HCT116 (cell line): Measurements from ENCODE around the gene RFC1. TPM values are rescaled to one million over a fixed set of nuclear protein-coding genes. Genes with fewer than 3 reads are reported as not detected.

Experiments
- ATAC-seq: fragments of 200-7000 bp; cut with Tn5 transposase; 2 replicates; pipeline ENCODE4 v1.9.1; 2020; ENCODE audit warnings: mild to moderate bottlenecking, moderate library complexity
- BruUV-seq: library from RNA; stranded (reverse); fragments of 400-500 nt; replicated peaks from 2 replicates; lab custom pipeline; 2021; lab: Mats Ljungman, UMichigan
- CTCF ChIA-PET: fragments of 300-600 bp; sonication (Branson Sonifier 250); formaldehyde crosslinking; loops from one replicate; lab custom pipeline; 2021; ENCODE audit warnings: antibody characterized with exemption; lab: Charles Lee
- POLR2A ChIA-PET: fragments of 300-600, 350-600 bp; sonication (Branson Sonifier 250); formaldehyde crosslinking; loops from one replicate; lab custom pipeline; 2021; ENCODE audit warnings: antibody characterized with exemption; lab: Charles Lee
- RAD21 ChIA-PET, 2 experiments: fragments of 300-600 bp; sonication (Branson Sonifier 250); formaldehyde crosslinking; loops; one replicate each; lab custom pipeline; 2023; ENCODE audit warnings: low total read pairs in 2 of 2; ENCODE audit not compliant: uncharacterized antibody in 2 of 2, unreplicated experiment in 2 of 2, low non-redundant PET in 1 of 2; lab: Charles Lee
- DNase-seq: peaks from one replicate; pipeline ENCODE4 v3.0.0-alpha.2; 2010; ENCODE audit warnings: low read depth, low spot score
- H2AFZ ChIP-seq: fragments of 200-600 bp; shearing (Covaris generic), sonication (generic); 2 replicates; pipeline ENCODE4 v1.6.1; 2017; ENCODE audit warnings: low read depth, mixed run types, mixed read lengths, antibody characterized with exemption, low read length; ENCODE audit not compliant: poor library complexity, severe bottlenecking
- H3K27ac ChIP-seq: 2 replicates; pipeline ENCODE4 v1.5.1; 2012; ENCODE audit warnings: low read depth, low read length
- H3K27me3 ChIP-seq: fragments of 200-600 bp; sonication (generic); 2 replicates; pipeline ENCODE4 v1.6.1; 2016; ENCODE audit warnings: mixed run types, low read length, mixed read lengths; ENCODE audit not compliant: insufficient read depth
- H3K36me3 ChIP-seq, 2 experiments: fragments of 200-500 bp in 1 of 2; fragments of 200-600 bp in 1 of 2; sonication (Bioruptor generic) in 1 of 2; sonication (generic) in 1 of 2; 2 replicates each; pipeline versions ENCODE4 v1.5.1 to v1.6.1; 2014 to 2016; ENCODE audit warnings: low read length in 2 of 2, inconsistent platforms in 1 of 2, mixed read lengths in 1 of 2, mixed run types in 1 of 2; ENCODE audit not compliant: insufficient read depth in 2 of 2, control insufficient read depth in 1 of 2
- H3K4me1 ChIP-seq, 2 experiments: fragments of 200-600 bp in 1 of 2; sonication (generic) in 1 of 2; 2 replicates each; pipeline versions ENCODE4 v1.5.1 to v1.6.1; 2012 to 2017; ENCODE audit warnings: low read length in 2 of 2, inconsistent platforms in 1 of 2, mild to moderate bottlenecking in 1 of 2, mixed read lengths in 1 of 2, mixed run types in 1 of 2, moderate library complexity in 1 of 2; ENCODE audit not compliant: insufficient read depth in 2 of 2, control insufficient read depth in 1 of 2
- H3K4me2 ChIP-seq: fragments of 200-600 bp; sonication (generic); 2 replicates; pipeline ENCODE4 v1.6.1; 2017; ENCODE audit warnings: mixed run types, low read length, mixed read lengths
- H3K4me3 ChIP-seq, 2 experiments: fragments of 200-600 bp in 1 of 2; sonication (generic) in 1 of 2; replicated peaks in 1 of 2; 2 replicates each; pipeline ENCODE4 v1.5.1; 2011 to 2016; ENCODE audit warnings: low read length in 2 of 2, control low read depth in 1 of 2, low read depth in 1 of 2, mild to moderate bottlenecking in 1 of 2, mixed read lengths in 1 of 2, mixed run types in 1 of 2
- H3K79me2 ChIP-seq: fragments of 200-600 bp; sonication (generic); 2 replicates; pipeline ENCODE4 v1.6.1; 2017; ENCODE audit warnings: mild to moderate bottlenecking, mixed run types, low read length, moderate library complexity, mixed read lengths; ENCODE audit not compliant: insufficient read depth
- H3K9ac ChIP-seq: fragments of 200-600 bp; sonication (generic); 2 replicates; pipeline ENCODE4 v1.6.1; 2016; ENCODE audit warnings: low read length, mixed read lengths
- H3K9me2 ChIP-seq: fragments of 200-600 bp; sonication (generic), shearing (Covaris generic); 2 replicates; pipeline ENCODE4 v1.6.1; 2017; ENCODE audit warnings: mixed run types, mild to moderate bottlenecking, moderate library complexity; ENCODE audit not compliant: insufficient read depth
- H3K9me3 ChIP-seq, 2 experiments: fragments of 200-500 bp in 1 of 2; fragments of 200-600 bp in 1 of 2; sonication (Bioruptor generic) in 1 of 2; sonication (generic) in 1 of 2; 2 replicates each; pipeline ENCODE4 v1.6.1; 2014 to 2017; ENCODE audit warnings: low read length in 2 of 2, mixed read lengths in 2 of 2, inconsistent platforms in 1 of 2, low read depth in 1 of 2, mild to moderate bottlenecking in 1 of 2, mixed run types in 1 of 2, moderate library complexity in 1 of 2; ENCODE audit not compliant: control insufficient read depth in 1 of 2, insufficient read depth in 1 of 2
- H4K20me1 ChIP-seq: fragments of 200-600 bp; sonication (generic), shearing (Covaris generic); 2 replicates; pipeline ENCODE4 v1.6.1; 2017; ENCODE audit warnings: mixed run types, mild to moderate bottlenecking, moderate library complexity; ENCODE audit not compliant: insufficient read depth
- CTCF ChIP-seq, 3 experiments: fragments of 200-600 bp in 1 of 3; sonication (generic) in 1 of 3; IDR thresholded peaks in 2 of 3; conservative IDR thresholded peaks in 1 of 3; 2 replicates each; pipeline ENCODE4 v1.5.1; 2012 to 2017; ENCODE audit warnings: low read depth in 2 of 3, low read length in 2 of 3, antibody characterized with exemption in 1 of 3, borderline replicate concordance in 1 of 3, control low read depth in 1 of 3, mild to moderate bottlenecking in 1 of 3, mixed read lengths in 1 of 3, mixed run types in 1 of 3, moderate library complexity in 1 of 3; ENCODE audit not compliant: insufficient read depth in 1 of 3
- ELF1 ChIP-seq: IDR thresholded peaks from 2 replicates; pipeline ENCODE4 v1.6.1; 2012; ENCODE audit warnings: low read depth, borderline replicate concordance
- EZH2 ChIP-seq: fragments of 200-600 bp; sonication (generic); IDR thresholded peaks from 2 replicates; pipeline ENCODE4 v1.6.1; 2017; ENCODE audit warnings: antibody characterized with exemption, mixed run types
- JUND ChIP-seq: IDR thresholded peaks from 2 replicates; pipeline ENCODE4 v1.6.1; 2012
- POLR2AphosphoS5 ChIP-seq: IDR thresholded peaks from 2 replicates; pipeline ENCODE4 v1.6.1; 2011; ENCODE audit warnings: mild to moderate bottlenecking, low read depth, low read length, moderate library complexity
- RAD21 ChIP-seq: IDR thresholded peaks from 2 replicates; pipeline ENCODE4 v1.6.1; 2012; ENCODE audit warnings: low read depth, mild to moderate bottlenecking
- SRF ChIP-seq: IDR thresholded peaks from 2 replicates; pipeline ENCODE4 v1.6.1; 2012; ENCODE audit warnings: low read depth
- TCF7L2 ChIP-seq: IDR thresholded peaks from 2 replicates; pipeline ENCODE4 v1.7.0; 2011; ENCODE audit warnings: borderline replicate concordance, inconsistent platforms; ENCODE audit not compliant: insufficient read depth, insufficient read length; ENCODE audit errors: extremely low read depth
- YY1 ChIP-seq: IDR thresholded peaks from 2 replicates; pipeline ENCODE4 v1.6.1; 2011; ENCODE audit warnings: low read length, low read depth, moderate library complexity, mild to moderate bottlenecking; ENCODE audit not compliant: insufficient replicate concordance; ENCODE audit errors: extremely low read depth
- intact Hi-C: fragments of 100-400 bp; cut with micrococcal nuclease; formaldehyde crosslinking; loops from 2 replicates; pipeline ENCODE4 v1.10.0; 2022
- total RNA-seq: library from RNA; stranded (reverse); gene quantifications from one replicate; pipeline ENCODE4 v1.2.1, GENCODE V29; 2021; ENCODE audit not compliant: unreplicated experiment
- TF ChIP-seq, protein P1 (sequence below): IDR thresholded peaks from 2 replicates; pipeline ENCODE4 v1.6.1; 2012; ENCODE audit warnings: low read depth
- TF ChIP-seq, protein P2 (sequence below): IDR thresholded peaks from 2 replicates; pipeline ENCODE4 v1.6.1; 2011; ENCODE audit warnings: mild to moderate bottlenecking, low read length, moderate library complexity; ENCODE audit not compliant: insufficient replicate concordance; ENCODE audit errors: extremely low read depth

Gene RFC1
- total RNA-seq, 1 experiment from 2014 or later: 52.3 TPM

DNA sequence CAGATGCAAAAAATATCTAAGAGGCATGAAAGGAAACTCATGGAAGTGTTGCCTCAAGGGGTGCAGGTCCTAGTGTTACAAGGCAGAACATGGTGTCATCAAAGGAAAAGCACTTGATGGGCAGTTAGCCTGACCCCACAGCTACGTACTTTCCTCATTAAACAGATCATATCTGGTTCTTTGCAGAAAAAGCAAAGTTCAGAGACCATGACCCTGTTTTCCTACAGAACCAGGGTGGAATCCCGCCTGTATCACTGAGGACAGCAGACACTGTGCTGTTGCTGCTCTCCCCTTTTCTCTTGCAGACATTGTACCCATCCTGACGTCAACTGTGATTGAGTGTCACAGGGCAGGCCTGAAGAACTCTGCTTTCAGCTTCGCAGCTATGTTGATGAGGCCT is 91.7 kb downstream of the RFC1 start:
- no peaks in the 10 kb centered on the region for H3K4me1 ChIP-seq
- no peak overlapping the region for H3K4me3 ChIP-seq
- H3K27me3 ChIP-seq: no peaks in the 10 kb centered on the region
- CTCF ChIA-PET: no interaction called here
- no peak overlapping the region for H3K27ac ChIP-seq
- H2AFZ ChIP-seq: no peak overlapping the region
- H3K9ac ChIP-seq: no peak overlapping the region
- DNase-seq (no peak), ATAC-seq (no peak)
- BruUV-seq: no TSS peak
- 0 out of 4 replicates have a peak, but pooled peaks cover 0 to 3% of the 10 kb centered on the region in 2 experiments for H3K36me3 ChIP-seq
- H3K9me3 ChIP-seq: no peaks in the 10 kb centered on the region
- no peaks in the 10 kb centered on the region for H4K20me1 ChIP-seq
- no peaks in the 10 kb centered on the region for H3K9me2 ChIP-seq
- RAD21 ChIA-PET: no interaction called here
- POLR2A ChIA-PET: no interaction called here
- H3K79me2 ChIP-seq: no peaks in the 10 kb centered on the region
- no peak for TF ChIP-seq POLR2AphosphoS5
- TF ChIP-seq, protein P1, sequence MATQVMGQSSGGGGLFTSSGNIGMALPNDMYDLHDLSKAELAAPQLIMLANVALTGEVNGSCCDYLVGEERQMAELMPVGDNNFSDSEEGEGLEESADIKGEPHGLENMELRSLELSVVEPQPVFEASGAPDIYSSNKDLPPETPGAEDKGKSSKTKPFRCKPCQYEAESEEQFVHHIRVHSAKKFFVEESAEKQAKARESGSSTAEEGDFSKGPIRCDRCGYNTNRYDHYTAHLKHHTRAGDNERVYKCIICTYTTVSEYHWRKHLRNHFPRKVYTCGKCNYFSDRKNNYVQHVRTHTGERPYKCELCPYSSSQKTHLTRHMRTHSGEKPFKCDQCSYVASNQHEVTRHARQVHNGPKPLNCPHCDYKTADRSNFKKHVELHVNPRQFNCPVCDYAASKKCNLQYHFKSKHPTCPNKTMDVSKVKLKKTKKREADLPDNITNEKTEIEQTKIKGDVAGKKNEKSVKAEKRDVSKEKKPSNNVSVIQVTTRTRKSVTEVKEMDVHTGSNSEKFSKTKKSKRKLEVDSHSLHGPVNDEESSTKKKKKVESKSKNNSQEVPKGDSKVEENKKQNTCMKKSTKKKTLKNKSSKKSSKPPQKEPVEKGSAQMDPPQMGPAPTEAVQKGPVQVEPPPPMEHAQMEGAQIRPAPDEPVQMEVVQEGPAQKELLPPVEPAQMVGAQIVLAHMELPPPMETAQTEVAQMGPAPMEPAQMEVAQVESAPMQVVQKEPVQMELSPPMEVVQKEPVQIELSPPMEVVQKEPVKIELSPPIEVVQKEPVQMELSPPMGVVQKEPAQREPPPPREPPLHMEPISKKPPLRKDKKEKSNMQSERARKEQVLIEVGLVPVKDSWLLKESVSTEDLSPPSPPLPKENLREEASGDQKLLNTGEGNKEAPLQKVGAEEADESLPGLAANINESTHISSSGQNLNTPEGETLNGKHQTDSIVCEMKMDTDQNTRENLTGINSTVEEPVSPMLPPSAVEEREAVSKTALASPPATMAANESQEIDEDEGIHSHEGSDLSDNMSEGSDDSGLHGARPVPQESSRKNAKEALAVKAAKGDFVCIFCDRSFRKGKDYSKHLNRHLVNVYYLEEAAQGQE: no peak
- no peak for TF ChIP-seq JUND
- TF ChIP-seq ELF1: no peak
- no peak for TF ChIP-seq RAD21
- TF ChIP-seq CTCF (IDR thresholded peaks at IDR 0.05 in 2 of 3, conservative IDR thresholded peaks at IDR 0.05 in 1 of 3; ENCODE audit: borderline replicate concordance in 1 of 3, insufficient read depth in 1 of 3, low read depth in 2 of 3, low read length in 2 of 3): no peak
- no peak for TF ChIP-seq YY1
- TF ChIP-seq, protein P2, sequence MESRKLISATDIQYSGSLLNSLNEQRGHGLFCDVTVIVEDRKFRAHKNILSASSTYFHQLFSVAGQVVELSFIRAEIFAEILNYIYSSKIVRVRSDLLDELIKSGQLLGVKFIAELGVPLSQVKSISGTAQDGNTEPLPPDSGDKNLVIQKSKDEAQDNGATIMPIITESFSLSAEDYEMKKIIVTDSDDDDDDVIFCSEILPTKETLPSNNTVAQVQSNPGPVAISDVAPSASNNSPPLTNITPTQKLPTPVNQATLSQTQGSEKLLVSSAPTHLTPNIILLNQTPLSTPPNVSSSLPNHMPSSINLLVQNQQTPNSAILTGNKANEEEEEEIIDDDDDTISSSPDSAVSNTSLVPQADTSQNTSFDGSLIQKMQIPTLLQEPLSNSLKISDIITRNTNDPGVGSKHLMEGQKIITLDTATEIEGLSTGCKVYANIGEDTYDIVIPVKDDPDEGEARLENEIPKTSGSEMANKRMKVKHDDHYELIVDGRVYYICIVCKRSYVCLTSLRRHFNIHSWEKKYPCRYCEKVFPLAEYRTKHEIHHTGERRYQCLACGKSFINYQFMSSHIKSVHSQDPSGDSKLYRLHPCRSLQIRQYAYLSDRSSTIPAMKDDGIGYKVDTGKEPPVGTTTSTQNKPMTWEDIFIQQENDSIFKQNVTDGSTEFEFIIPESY: no peak
- TF ChIP-seq EZH2: no peak
- TF ChIP-seq SRF: no peak
- TF ChIP-seq TCF7L2: no peak
- no peak overlapping the region for H3K4me2 ChIP-seq
- intact Hi-C loops: no loop called here
